Jurkat, Clone E6-1 (cell line): ENCODE measurements around the gene AGAP1.

Source experiments
- DNase-seq: peaks from one replicate; pipeline ENCODE4 v3.0.0-alpha.2; 2011; ENCODE audit warnings: low read depth, low spot score
- H3K4me3 ChIP-seq: 2 replicates; pipeline ENCODE4 v1.5.1; 2011; ENCODE audit warnings: mild to moderate bottlenecking, low read length, control low read depth, moderate library complexity

Gene AGAP1

GRCh38 chr2:236158969-236159777 lies 665.3 kb downstream of the AGAP1 start:
- DNase-seq, result no peak
- H3K4me3 ChIP-seq, result no peak overlapping the region

- no peak overlapping the region for H3K4me3 ChIP-seq
- no peak for DNase-seq
Measured at GRCh38 chr2:236159778-236160170, 665.9 kb downstream of the AGAP1 start.

GRCh38 chr2:236160366-236161081 lies 666.7 kb downstream of the AGAP1 start:
- no peak for DNase-seq
- no peak overlapping the region for H3K4me3 ChIP-seq

GRCh38 chr2:236161082-236161462 lies 667.2 kb downstream of the AGAP1 start:
- no peak overlapping the region for H3K4me3 ChIP-seq
- no peak for DNase-seq

- no peak overlapping the region for H3K4me3 ChIP-seq
- no peak for DNase-seq
Measured at GRCh38 chr2:236161531-236161930, 667.7 kb downstream of the AGAP1 start.

GRCh38 chr2:236162031-236162845 lies 668.4 kb downstream of the AGAP1 start:
- no peak for DNase-seq
- no peak overlapping the region for H3K4me3 ChIP-seq

GRCh38 chr2:236162882-236163470 lies 669.1 kb downstream of the AGAP1 start:
- DNase-seq, result no peak
- no peak overlapping the region for H3K4me3 ChIP-seq

GRCh38 chr2:236163471-236164200 lies 669.8 kb downstream of the AGAP1 start:
- no peak overlapping the region for H3K4me3 ChIP-seq
- DNase-seq, result no peak

GRCh38 chr2:236164201-236164924 lies 670.5 kb downstream of the AGAP1 start:
- no peak for DNase-seq
- H3K4me3 ChIP-seq, result no peak overlapping the region

GRCh38 chr2:236164925-236165841 lies 671.3 kb downstream of the AGAP1 start:
- DNase-seq, result no peak
- no peak overlapping the region for H3K4me3 ChIP-seq

- DNase-seq, result no peak
- no peak overlapping the region for H3K4me3 ChIP-seq
Measured at GRCh38 chr2:236165842-236166795, 672.3 kb downstream of the AGAP1 start.

GRCh38 chr2:236166796-236167296 lies 673.0 kb downstream of the AGAP1 start:
- no peak for DNase-seq
- H3K4me3 ChIP-seq, result no peak overlapping the region

GRCh38 chr2:236167297-236168109 lies 673.7 kb downstream of the AGAP1 start:
- no peak for DNase-seq
- H3K4me3 ChIP-seq, result no peak overlapping the region

- DNase-seq, result no peak
- no peak within 1 kb of the TSS for H3K4me3 ChIP-seq
Measured at GRCh38 chr2:236168110-236169080, 674.6 kb downstream of the AGAP1 start, which contains the start of gene GBX2. Gene GBX2, minus strand, starts transcription at chr2:236168386. Its CDS starts 415 bp downstream, at chr2:236167971.
